IMR-90 (cell line): Measurements from ENCODE around the gene SLC6A4. TPM values are rescaled to one million over a fixed set of nuclear protein-coding genes. Genes with fewer than 3 reads are reported as not detected.
"Not testable (repeated sequence)": the region's sequence is repeated elsewhere in the genome, so short reads cannot be mapped to it uniquely, and the experiment has no call there.

Source experiments
- ATAC-seq: fragments of 200-7000 bp; cut with Tn5 transposase; 2 replicates; pipeline ENCODE4 v1.9.1; 2020; ENCODE audit warnings: low read depth, mild to moderate bottlenecking, moderate library complexity
- BruUV-seq: library from RNA; stranded (reverse); fragments of 400-500 nt; replicated peaks from 2 replicates; lab custom pipeline; 2021; lab: Mats Ljungman, UMichigan
- CTCF ChIA-PET: fragments of 300-600 bp; formaldehyde crosslinking; extraction: SDS; loops from one replicate; lab custom pipeline; 2021; ENCODE audit warnings: antibody characterized with exemption; lab: Yijun Ruan, JAX
- POLR2A ChIA-PET: fragments of 300-600 bp; sonication (Branson Sonifier 250); formaldehyde crosslinking; loops from one replicate; lab custom pipeline; 2022; ENCODE audit warnings: antibody characterized with exemption; ENCODE audit not compliant: unreplicated experiment; lab: Charles Lee
- DNase-seq: peaks from one replicate; pipeline ENCODE4 v3.0.0; 2013
- H2AFZ ChIP-seq: replicated peaks from 2 replicates; pipeline ENCODE3; 2013; ENCODE audit warnings: low read length, mild to moderate bottlenecking; ENCODE audit not compliant: poor library complexity
- H2AK5ac ChIP-seq: 2 replicates; pipeline ENCODE4 v1.6.1; 2013; ENCODE audit warnings: low read depth, low read length, inconsistent platforms
- H2AK9ac ChIP-seq: replicated peaks from 2 replicates; pipeline ENCODE3; 2013; ENCODE audit warnings: mild to moderate bottlenecking, low read depth, low read length, moderate library complexity; ENCODE audit not compliant: poor library complexity
- H2BK120ac ChIP-seq: 2 replicates; pipeline ENCODE4 v1.6.1; 2013; ENCODE audit warnings: low read depth, low read length, inconsistent platforms
- H2BK15ac ChIP-seq: 3 replicates; pipeline ENCODE4 v1.6.1; 2013; ENCODE audit warnings: low read depth, low read length, inconsistent platforms
- H2BK20ac ChIP-seq: 2 replicates; pipeline ENCODE4 v1.6.1; 2013; ENCODE audit warnings: low read depth, mild to moderate bottlenecking, inconsistent platforms, low read length, moderate library complexity
- H2BK5ac ChIP-seq: 2 replicates; pipeline ENCODE4 v1.6.1; 2013; ENCODE audit warnings: mild to moderate bottlenecking, low read depth, low read length, inconsistent platforms; ENCODE audit not compliant: poor library complexity, severe bottlenecking
- H3K14ac ChIP-seq: replicated peaks from 2 replicates; pipeline ENCODE4 v1.6.1; 2013; ENCODE audit warnings: low read depth, low read length, inconsistent platforms
- H3K18ac ChIP-seq: 2 replicates; pipeline ENCODE4 v1.6.1; 2013; ENCODE audit warnings: low read depth, low read length, control low read depth
- H3K23ac ChIP-seq: 2 replicates; pipeline ENCODE4 v1.6.1; 2013; ENCODE audit warnings: low read depth, low read length, inconsistent platforms
- H3K27ac ChIP-seq: 2 replicates; pipeline ENCODE4 v1.5.1; 2013; ENCODE audit warnings: mild to moderate bottlenecking, control low read depth, low read length; ENCODE audit not compliant: insufficient read depth
- H3K27me3 ChIP-seq: 2 replicates; pipeline ENCODE4 v1.6.1; 2013; ENCODE audit warnings: low read length; ENCODE audit not compliant: control insufficient read depth, insufficient read depth
- H3K36me3 ChIP-seq: 2 replicates; pipeline ENCODE4 v1.6.1; 2013; ENCODE audit warnings: low read length, mixed read lengths; ENCODE audit not compliant: control insufficient read depth, insufficient read depth
- H3K4ac ChIP-seq: 2 replicates; pipeline ENCODE4 v1.6.1; 2013; ENCODE audit warnings: low read depth, low read length, inconsistent platforms
- H3K4me1 ChIP-seq: 2 replicates; pipeline ENCODE4 v1.6.1; 2013; ENCODE audit warnings: low read length, mixed read lengths; ENCODE audit not compliant: control insufficient read depth, insufficient read depth
- H3K4me2 ChIP-seq: 2 replicates; pipeline ENCODE4 v1.6.1; 2013; ENCODE audit warnings: low read depth, mild to moderate bottlenecking, control low read depth, low read length, moderate library complexity
- H3K4me3 ChIP-seq: 2 replicates; pipeline ENCODE4 v1.5.1; 2013; ENCODE audit warnings: low read depth, mild to moderate bottlenecking, control low read depth, low read length, moderate library complexity; ENCODE audit not compliant: insufficient read depth
- H3K56ac ChIP-seq: 2 replicates; pipeline ENCODE4 v1.6.1; 2013; ENCODE audit warnings: low read length, inconsistent platforms; ENCODE audit not compliant: insufficient read depth; ENCODE audit errors: extremely low read depth
- H3K79me1 ChIP-seq, 2 experiments: 2 replicates each; pipeline ENCODE4 v1.6.1; 2013; ENCODE audit warnings: low read length in 2 of 2, inconsistent platforms in 1 of 2, low read depth in 1 of 2
- H3K9ac ChIP-seq: 2 replicates; pipeline ENCODE4 v1.6.1; 2013; ENCODE audit warnings: low read depth, low read length, control low read depth
- H3K9me1 ChIP-seq: 2 replicates; pipeline ENCODE4 v1.6.1; 2013; ENCODE audit warnings: low read length, inconsistent platforms; ENCODE audit not compliant: insufficient read depth
- H3K9me3 ChIP-seq: 2 replicates; pipeline ENCODE4 v1.6.1; 2013; ENCODE audit warnings: low read length; ENCODE audit not compliant: control insufficient read depth, insufficient read depth
- H4K20me1 ChIP-seq: 2 replicates; pipeline ENCODE4 v1.6.1; 2013; ENCODE audit warnings: low read length, inconsistent platforms; ENCODE audit not compliant: insufficient read depth
- H4K5ac ChIP-seq: 2 replicates; pipeline ENCODE4 v1.6.1; 2013; ENCODE audit warnings: mild to moderate bottlenecking, low read depth, low read length, control low read depth
- H4K8ac ChIP-seq, 2 experiments: 2 replicates each; pipeline ENCODE4 v1.6.1; 2013; ENCODE audit warnings: low read depth in 2 of 2, low read length in 2 of 2, control low read depth in 1 of 2, inconsistent platforms in 1 of 2
- H4K91ac ChIP-seq: 2 replicates; pipeline ENCODE4 v1.6.1; 2013; ENCODE audit warnings: low read depth, low read length, inconsistent platforms; ENCODE audit not compliant: insufficient read depth
- BHLHE40 ChIP-seq: fragments of 150-350 bp; IDR thresholded peaks from 2 replicates; pipeline ENCODE4 v1.6.1; 2016; ENCODE audit warnings: mild to moderate bottlenecking, low read depth, low read length
- CHD1 ChIP-seq: IDR thresholded peaks from 2 replicates; pipeline ENCODE4 v1.6.1; 2012; ENCODE audit warnings: low read depth, low read length, improper control_type of control experiment
- MAFK ChIP-seq: IDR thresholded peaks from 2 replicates; pipeline ENCODE4 v1.6.1; 2012; ENCODE audit warnings: low read depth, low read length, improper control_type of control experiment
- NFE2L2 ChIP-seq: fragments of 150-350 bp; IDR thresholded peaks from 2 replicates; pipeline ENCODE4 v1.6.1; 2016; ENCODE audit warnings: low read depth, mild to moderate bottlenecking, low read length
- RFX5 ChIP-seq: IDR thresholded peaks from 2 replicates; pipeline ENCODE4 v1.8.0; 2012; ENCODE audit warnings: low read depth, mild to moderate bottlenecking, low read length, moderate library complexity
- WGBS, 2 experiments: methylation state at CpG; one replicate each; pipeline versions ENCODE4 v1.1.5 to v1.1.7; 2013; ENCODE audit warnings: missing lambda C conversion rate in 2 of 2; ENCODE audit not compliant: insufficient read length in 1 of 2; ENCODE audit errors: extremely low coverage in 2 of 2; 5-methylcytosine and 5-hydroxymethylcytosine counted together
- dilution Hi-C: fragments of 300-500 bp; cut with HindIII; formaldehyde crosslinking; loops from one replicate; pipeline ENCODE4 v1.14.3; 2018; ENCODE audit warnings: low sequenced_read_pairs; ENCODE audit not compliant: unreplicated experiment
- in situ Hi-C: fragments of 300-500 bp; cut with MboI; formaldehyde crosslinking; loops from 3 replicates; pipeline ENCODE4 v1.14.3; 2019; ENCODE audit warnings: low sequenced_read_pairs, inconsistent platforms, mixed read lengths
- intact Hi-C: fragments of 100-400 bp; cut with micrococcal nuclease; formaldehyde crosslinking; loops from 2 replicates; pipeline ENCODE4 v1.10.0; 2022
- polyA plus RNA-seq, 3 experiments: library from polyadenylated mRNA; depleted of rRNA; stranded (reverse); fragments of >200 nt; gene quantifications; 2 replicates each; pipeline ENCODE4 v1.2.3, GENCODE V29; 2012; ENCODE audit warnings: low replicate concordance in 1 of 3
- total RNA-seq: library from RNA; depleted of rRNA; stranded (reverse); fragments of >200 nt; gene quantifications from 2 replicates; pipeline ENCODE4 v1.2.3, GENCODE V29; 2012
- TF ChIP-seq, protein P1 (sequence below): conservative IDR thresholded peaks from 2 replicates; pipeline ENCODE4 v1.5.1; 2012; ENCODE audit warnings: mild to moderate bottlenecking, low read depth, low read length, improper control_type of control experiment

SLC6A4 gene
- total and polyA plus RNA-seq, 2 of the 4 experiments (the other 2 are of a cell fraction): under 0.01 TPM; not detected in 1

DNA sequence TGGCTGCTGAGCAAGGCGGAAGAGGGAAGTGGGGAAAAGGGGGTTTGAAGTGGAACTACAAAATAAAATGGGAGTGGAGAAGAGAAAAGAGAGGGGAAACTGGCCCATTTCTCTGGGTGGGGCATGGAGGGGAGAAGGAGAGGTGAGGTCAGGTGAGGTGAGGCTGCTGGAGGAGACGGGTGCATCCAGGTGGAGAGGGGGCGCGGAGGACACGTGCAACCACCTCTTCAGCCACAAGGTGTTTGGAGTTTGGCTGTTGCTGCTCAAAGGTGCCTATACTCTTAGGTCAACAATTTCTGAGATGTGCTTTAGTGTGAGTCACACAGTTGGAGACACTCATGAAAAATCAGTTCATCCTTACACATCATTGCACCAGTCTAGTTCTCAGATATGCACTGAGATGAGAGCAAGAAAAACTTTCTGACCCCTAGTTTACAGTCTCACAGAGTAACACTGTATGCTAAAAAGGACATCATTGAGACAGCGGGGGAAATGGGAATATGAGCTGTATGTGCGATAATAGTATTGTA is 4.8 kb downstream of the SLC6A4 start:
- Histone ChIP-seq H3K27ac (no peak overlapping the region), H3K23ac (no peak overlapping the region), H2AFZ (no peak overlapping the region), H2BK120ac (no peak overlapping the region), H2AK5ac (no peak overlapping the region), H4K91ac (no peak overlapping the region), H3K9me3 (no peaks in the 10 kb centered on the region), H4K20me1 (no peaks in the 10 kb centered on the region), H3K4me1 (peaks cover 2% of the 10 kb centered on the region; the same call in 1 of the 2 replicates), H3K4ac (no peak overlapping the region), H3K18ac (no peak overlapping the region), H4K5ac (no peak overlapping the region), H3K79me1 (no peaks in the 10 kb centered on the region), H2BK5ac (no peak overlapping the region), H2AK9ac (no peak overlapping the region), H2BK15ac (no peak overlapping the region), H3K4me3 (no peak overlapping the region), H3K9me1 (no peaks in the 10 kb centered on the region), H3K9ac (no peak overlapping the region), H3K27me3 (peaks cover 65% of the 10 kb centered on the region), H3K56ac (no peak overlapping the region), H3K4me2 (no peak overlapping the region), H3K36me3 (no peaks in the 10 kb centered on the region), H3K14ac (no peak overlapping the region), H4K8ac (no peak overlapping the region), H2BK20ac (no peak overlapping the region)
- ChIA-PET POLR2A (no interaction called here), CTCF (no interaction called here)
- intact Hi-C loops (no loop called here), dilution Hi-C loops (no loop called here), in situ Hi-C loops (no loop called here)
- TF ChIP-seq, protein P1, sequence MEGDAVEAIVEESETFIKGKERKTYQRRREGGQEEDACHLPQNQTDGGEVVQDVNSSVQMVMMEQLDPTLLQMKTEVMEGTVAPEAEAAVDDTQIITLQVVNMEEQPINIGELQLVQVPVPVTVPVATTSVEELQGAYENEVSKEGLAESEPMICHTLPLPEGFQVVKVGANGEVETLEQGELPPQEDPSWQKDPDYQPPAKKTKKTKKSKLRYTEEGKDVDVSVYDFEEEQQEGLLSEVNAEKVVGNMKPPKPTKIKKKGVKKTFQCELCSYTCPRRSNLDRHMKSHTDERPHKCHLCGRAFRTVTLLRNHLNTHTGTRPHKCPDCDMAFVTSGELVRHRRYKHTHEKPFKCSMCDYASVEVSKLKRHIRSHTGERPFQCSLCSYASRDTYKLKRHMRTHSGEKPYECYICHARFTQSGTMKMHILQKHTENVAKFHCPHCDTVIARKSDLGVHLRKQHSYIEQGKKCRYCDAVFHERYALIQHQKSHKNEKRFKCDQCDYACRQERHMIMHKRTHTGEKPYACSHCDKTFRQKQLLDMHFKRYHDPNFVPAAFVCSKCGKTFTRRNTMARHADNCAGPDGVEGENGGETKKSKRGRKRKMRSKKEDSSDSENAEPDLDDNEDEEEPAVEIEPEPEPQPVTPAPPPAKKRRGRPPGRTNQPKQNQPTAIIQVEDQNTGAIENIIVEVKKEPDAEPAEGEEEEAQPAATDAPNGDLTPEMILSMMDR: no peak
- no peak for TF ChIP-seq BHLHE40
- no peak for TF ChIP-seq MAFK
- TF ChIP-seq RFX5: no peak
- no peak for TF ChIP-seq CHD1
- TF ChIP-seq NFE2L2: no peak
- no TSS peak for BruUV-seq
- WGBS, 2 experiments: 100% methylated on average over 1 of the region's 7 CpGs; no CpG with 5 or more reads in 1 of the 2 experiments
- ATAC-seq (no peak), DNase-seq (peak; percentile 27)

DNA sequence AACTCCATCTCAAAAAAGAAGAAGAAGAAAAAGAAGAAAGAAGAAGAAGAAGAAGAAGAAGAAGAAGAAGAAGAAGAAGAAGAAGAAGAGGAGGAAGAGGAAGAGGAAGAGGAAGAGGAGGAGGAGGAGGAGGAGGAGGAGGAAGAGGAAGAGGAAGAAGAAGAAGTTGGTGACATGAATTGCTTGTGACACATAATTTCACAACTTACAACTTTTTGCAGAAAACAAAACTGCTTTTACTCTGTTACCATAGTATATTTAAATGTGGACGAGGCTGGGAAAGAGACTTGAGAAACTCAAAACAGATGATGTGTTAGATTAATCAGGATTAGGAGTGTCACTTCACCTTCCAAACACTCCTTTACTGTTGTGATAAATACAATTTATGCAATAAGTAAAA is 5.5 kb downstream of the SLC6A4 start:
- WGBS, 2 experiments: no CpG with 5 or more reads among the region's 1 CpG
- H2BK15ac ChIP-seq, H3K56ac ChIP-seq, H3K9me1 ChIP-seq, in situ Hi-C loops, H3K4ac ChIP-seq, DNase-seq, BruUV-seq, H3K36me3 ChIP-seq, H4K91ac ChIP-seq, intact Hi-C loops, H4K5ac ChIP-seq, H2AK5ac ChIP-seq, H3K18ac ChIP-seq, H2AFZ ChIP-seq, H2AK9ac ChIP-seq, H2BK120ac ChIP-seq, H3K4me1 ChIP-seq, H3K23ac ChIP-seq, ATAC-seq, H2BK20ac ChIP-seq, H4K8ac ChIP-seq, H3K79me1 ChIP-seq, H4K20me1 ChIP-seq, H3K4me3 ChIP-seq, H2BK5ac ChIP-seq, H3K9me3 ChIP-seq, POLR2A ChIA-PET, H3K14ac ChIP-seq, CTCF ChIA-PET, H3K27ac ChIP-seq, dilution Hi-C loops, H3K4me2 ChIP-seq, H3K9ac ChIP-seq: not testable (repeated sequence)
- H3K27me3 ChIP-seq: peaks cover 65% of the 10 kb centered on the region
